ENCODE results near the gene OR10H5.

GRCh38 chr19:15836330-15837220 is 49.1 kb downstream of the OR10H5 start:
- no peak for TF ChIP-seq CTCF (IDR thresholded peaks at IDR 0.05)
- TF ChIP-seq POLR2A (IDR thresholded peaks at IDR 0.05): peak in 1 of 4 donors; percentile 73
- TF ChIP-seq EP300 (IDR thresholded peaks at IDR 0.05): no peak
